B cell (primary cell): ENCODE measurements around the gene ALKBH3. TPM values are rescaled to one million over a fixed set of nuclear protein-coding genes. Genes with fewer than 3 reads are reported as not detected.

Experiments
- ATAC-seq: fragments of 200-7000 bp; cut with Tn5 transposase; one replicate; pipeline ENCODE4 v1.10.0; 2021; ENCODE audit warnings: low read depth, mild to moderate bottlenecking, moderate number of reproducible peaks, moderate library complexity
- CTCF ChIA-PET: fragments of 350-600 bp; sonication (Branson Sonifier 250); formaldehyde crosslinking; loops from one replicate; lab custom pipeline; 2021; ENCODE audit warnings: antibody characterized with exemption, inconsistent platforms; lab: Charles Lee
- POLR2A ChIA-PET: fragments of 350-600 bp; sonication (Branson Sonifier 250); formaldehyde crosslinking; loops from one replicate; lab custom pipeline; 2021; ENCODE audit warnings: antibody characterized with exemption; lab: Charles Lee
- DNase-seq: peaks from one replicate; pipeline ENCODE4 v3.0.0; 2013
- H2AFZ ChIP-seq: 2 replicates; pipeline ENCODE4 v1.6.1; 2012; ENCODE audit warnings: mild to moderate bottlenecking, low read depth, low read length; ENCODE audit not compliant: insufficient read depth, poor library complexity, severe bottlenecking
- H3K27ac ChIP-seq, 2 donors: 1 replicate in 1 of 2; 2 replicates in 1 of 2; pipeline ENCODE4 v1.5.1; 2012 to 2013; ENCODE audit warnings: low read length in 2 of 2, mild to moderate bottlenecking in 2 of 2, moderate library complexity in 1 of 2
- H3K27me3 ChIP-seq, 4 experiments: fragments of 200-600 bp in 1 of 4; sonication (generic) in 1 of 4; replicated peaks in 1 of 4; 1 replicate in 2 of 4; 2 replicates in 2 of 4; pipeline versions ENCODE4 v1.6.1 to v1.7.0; 2013 to 2016; ENCODE audit warnings: low read length in 3 of 4, mild to moderate bottlenecking in 2 of 4, mixed read lengths in 1 of 4, moderate library complexity in 1 of 4; ENCODE audit not compliant: insufficient read depth in 4 of 4, control insufficient read depth in 3 of 4; ENCODE audit errors: control extremely low read depth in 1 of 4
- H3K36me3 ChIP-seq, 2 experiments: replicated peaks in 1 of 2; 1 replicate in 1 of 2; 2 replicates in 1 of 2; pipeline versions ENCODE4 v1.6.1 to v1.7.1; 2013; ENCODE audit warnings: low read length in 1 of 2; ENCODE audit not compliant: insufficient read depth in 2 of 2, control insufficient read depth in 1 of 2; ENCODE audit errors: control extremely low read depth in 1 of 2, extremely low read depth in 1 of 2
- H3K4me1 ChIP-seq, 2 donors: fragments of 200-600 bp in 1 of 2; sonication (generic) in 1 of 2; 1 replicate in 1 of 2; 2 replicates in 1 of 2; pipeline versions ENCODE4 v1.5.1 to v1.6.1; 2013 to 2017; ENCODE audit warnings: low read length in 2 of 2; ENCODE audit not compliant: control insufficient read depth in 2 of 2, insufficient read depth in 2 of 2
- H3K4me2 ChIP-seq: replicated peaks from 2 replicates; pipeline ENCODE3; 2012; ENCODE audit warnings: mild to moderate bottlenecking, low read depth, low read length; ENCODE audit not compliant: poor library complexity, severe bottlenecking
- H3K4me3 ChIP-seq, 5 experiments: fragments of 200-600 bp in 1 of 5; sonication (generic) in 1 of 5; 1 replicate in 3 of 5; 2 replicates in 2 of 5; pipeline versions ENCODE4 v1.5.1 to v1.7.0; 2011 to 2016; ENCODE audit warnings: low read length in 4 of 5, mild to moderate bottlenecking in 4 of 5, low read depth in 2 of 5, control low read depth in 1 of 5, moderate library complexity in 1 of 5; ENCODE audit not compliant: insufficient read depth in 1 of 5; ENCODE audit errors: control extremely low read depth in 1 of 5, extremely low read depth in 1 of 5
- H3K79me2 ChIP-seq: fragments of 200-600 bp; sonication (generic); one replicate; pipeline ENCODE4 v1.6.0; 2016; ENCODE audit warnings: low read length; ENCODE audit not compliant: control insufficient read depth, insufficient read depth
- H3K9ac ChIP-seq: fragments of 200-600 bp; sonication (generic); 2 replicates; pipeline ENCODE4 v1.6.1; 2017; ENCODE audit warnings: mild to moderate bottlenecking, low read length, moderate library complexity
- H3K9me3 ChIP-seq, 3 donors: one replicate each; pipeline versions ENCODE4 v1.6.1 to v1.7.1; 2013; ENCODE audit warnings: low read length in 2 of 3; ENCODE audit not compliant: control insufficient read depth in 2 of 3, insufficient read depth in 1 of 3; ENCODE audit errors: control extremely low read depth in 1 of 3
- H4K20me1 ChIP-seq: 2 replicates; pipeline ENCODE4 v1.6.0; 2012; ENCODE audit warnings: mild to moderate bottlenecking, low read length; ENCODE audit not compliant: insufficient read depth, control insufficient read depth, poor library complexity, severe bottlenecking
- H3K27ac Mint-ChIP-seq: one replicate; pipeline ENCODE4 v1.8.0; 2021; ENCODE audit warnings: mixed read lengths
- H3K27me3 Mint-ChIP-seq: one replicate; pipeline ENCODE4 v1.8.0; 2021; ENCODE audit warnings: mixed read lengths
- H3K4me1 Mint-ChIP-seq: one replicate; pipeline ENCODE4 v1.8.0; 2021; ENCODE audit warnings: mixed read lengths
- H3K4me3 Mint-ChIP-seq: one replicate; pipeline ENCODE4 v1.8.0; 2021; ENCODE audit warnings: mixed read lengths
- H3K9me3 Mint-ChIP-seq: one replicate; pipeline ENCODE4 v1.8.0; 2022; ENCODE audit warnings: mixed read lengths; ENCODE audit not compliant: insufficient read depth
- EZH2 ChIP-seq: IDR thresholded peaks from 2 replicates; pipeline ENCODE4 v1.6.1; 2012; ENCODE audit warnings: borderline replicate concordance, low read depth, mild to moderate bottlenecking, moderate library complexity, low read length; ENCODE audit not compliant: insufficient read depth, poor library complexity, severe bottlenecking
- WGBS: methylation state at CpG from one replicate; pipeline ENCODE4 v1.1.5; 2013; ENCODE audit warnings: missing lambda C conversion rate; ENCODE audit not compliant: insufficient coverage; 5-methylcytosine and 5-hydroxymethylcytosine counted together
- intact Hi-C: fragments of 100-400 bp; cut with micrococcal nuclease; formaldehyde crosslinking; loops from one replicate; pipeline ENCODE4 v1.10.0; 2022
- polyA plus RNA-seq: library from polyadenylated mRNA; depleted of rRNA; stranded (reverse); fragments of >200 nt; gene quantifications from 2 replicates; pipeline ENCODE4 v1.2.3, GENCODE V29; 2012
- total RNA-seq, 2 donors: library from RNA; stranded (reverse); fragments of 120-200 nt in 1 of 2; gene quantifications; 1 replicate in 1 of 2; 2 replicates in 1 of 2; pipeline versions ENCODE4 v1.2.3 to v1.2.4, GENCODE V29; 2013 to 2022

The ALKBH3 gene
- total and polyA plus RNA-seq, 2 donors (not counting 1 experiment from before 2014, with no cell fraction given): 22.3 to 26.7 TPM

- WGBS: 8% methylated on average over 4 of the region's 4 CpGs
- DNase-seq (no peak), ATAC-seq (no peak)
- no peak overlapping the region for H3K9ac ChIP-seq
- no peak overlapping the region for H3K4me3 ChIP-seq
- H3K27me3 ChIP-seq: no peaks in the 10 kb centered on the region
- Mint-ChIP-seq H3K4me3 (no peak overlapping the region), H3K27me3 (peaks cover 31% of the 10 kb centered on the region), H3K9me3 (peaks cover 4% of the 10 kb centered on the region), H3K4me1 (no peaks in the 10 kb centered on the region), H3K27ac (no peak overlapping the region)
- H3K4me2 ChIP-seq: no peak overlapping the region
- no peak overlapping the region for H3K27ac ChIP-seq
- no peaks in the 10 kb centered on the region for H4K20me1 ChIP-seq
- no peaks in the 10 kb centered on the region for H3K36me3 ChIP-seq
- ChIA-PET CTCF (no interaction called here), POLR2A (no interaction called here)
- H2AFZ ChIP-seq: no peak overlapping the region
- TF ChIP-seq EZH2: no peak
- H3K79me2 ChIP-seq: no peaks in the 10 kb centered on the region
- peaks cover 0 to 3% (median 2%) of the 10 kb centered on the region in 3 donors for H3K9me3 ChIP-seq
- intact Hi-C loops: no loop called here
- H3K4me1 ChIP-seq: no peaks in the 10 kb centered on the region
Observed at GRCh38 chr11:43969543-43969942, 88.9 kb downstream of the ALKBH3 start.

Other genes with a start within 250 kb of the ALKBH3 start
- gene HSD17B12, start 200.1 kb upstream of the ALKBH3 start, total RNA-seq: 34.6 and 41.1 TPM in 2 replicates
- 10.0 and 13.1 TPM in 2 replicates for gene HSD17B12, start 200.1 kb upstream of the ALKBH3 start, polyA plus RNA-seq
- gene C11orf96, start 61.8 kb downstream of the ALKBH3 start, total RNA-seq: 0.53 and 0.59 TPM in 2 replicates
- 1.2 and 2.5 TPM in 2 replicates for gene C11orf96, start 61.8 kb downstream of the ALKBH3 start, polyA plus RNA-seq
- gene ACCSL, start 167.2 kb downstream of the ALKBH3 start, total RNA-seq: not detected in 2 replicates
- gene ACCSL, start 167.2 kb downstream of the ALKBH3 start, polyA plus RNA-seq: not detected in 2 replicates
- gene ACCS, start 185.4 kb downstream of the ALKBH3 start, total RNA-seq: 56.2 and 59.5 TPM in 2 replicates
- gene ACCS, start 185.4 kb downstream of the ALKBH3 start, polyA plus RNA-seq: 58.5 and 63.2 TPM in 2 replicates
- gene EXT2, start 214.8 kb downstream of the ALKBH3 start, total RNA-seq: 27.7 and 27.8 TPM in 2 replicates
- gene EXT2, start 214.8 kb downstream of the ALKBH3 start, polyA plus RNA-seq: 9.1 and 11.0 TPM in 2 replicates